Measurements from ENCODE around the gene HNF4A.

The HNF4A gene

GRCh38 chr20:44426879-44427790 lies 71.6 kb downstream of the HNF4A start:
- no peak for DNase-seq (ENCODE audit: low spot score)

GRCh38 chr20:44427804-44428173 lies 72.3 kb downstream of the HNF4A start:
- no peak for DNase-seq (ENCODE audit: low spot score)

GRCh38 chr20:44428174-44429016 lies 72.9 kb downstream of the HNF4A start:
- DNase-seq (ENCODE audit: low spot score), result no peak

- DNase-seq (ENCODE audit: low spot score), result no peak
Observed at GRCh38 chr20:44429017-44429339, 73.5 kb downstream of the HNF4A start.

DNA sequence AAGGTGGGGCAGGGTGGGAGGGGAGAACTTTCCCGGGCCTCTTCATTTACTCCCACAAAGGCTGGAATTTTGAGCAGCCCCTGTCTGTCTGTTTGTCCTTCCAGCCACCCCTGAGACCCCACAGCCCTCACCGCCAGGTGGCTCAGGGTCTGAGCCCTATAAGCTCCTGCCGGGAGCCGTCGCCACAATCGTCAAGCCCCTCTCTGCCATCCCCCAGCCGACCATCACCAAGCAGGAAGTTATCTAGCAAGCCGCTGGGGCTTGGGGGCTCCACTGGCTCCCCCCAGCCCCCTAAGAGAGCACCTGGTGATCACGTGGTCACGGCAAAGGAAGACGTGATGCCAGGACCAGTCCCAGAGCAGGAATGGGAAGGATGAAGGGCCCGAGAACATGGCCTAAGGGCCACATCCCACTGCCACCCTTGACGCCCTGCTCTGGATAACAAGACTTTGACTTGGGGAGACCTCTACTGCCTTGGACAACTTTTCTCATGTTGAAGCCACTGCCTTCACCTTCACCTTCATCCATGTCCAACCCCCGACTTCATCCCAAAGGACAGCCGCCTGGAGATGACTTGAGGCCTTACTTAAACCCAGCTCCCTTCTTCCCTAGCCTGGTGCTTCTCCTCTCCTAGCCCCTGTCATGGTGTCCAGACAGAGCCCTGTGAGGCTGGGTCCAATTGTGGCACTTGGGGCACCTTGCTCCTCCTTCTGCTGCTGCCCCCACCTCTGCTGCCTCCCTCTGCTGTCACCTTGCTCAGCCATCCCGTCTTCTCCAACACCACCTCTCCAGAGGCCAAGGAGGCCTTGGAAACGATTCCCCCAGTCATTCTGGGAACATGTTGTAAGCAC lies 74.1 kb downstream of the HNF4A start:
- DNase-seq (ENCODE audit: low spot score), result no peak

DNA sequence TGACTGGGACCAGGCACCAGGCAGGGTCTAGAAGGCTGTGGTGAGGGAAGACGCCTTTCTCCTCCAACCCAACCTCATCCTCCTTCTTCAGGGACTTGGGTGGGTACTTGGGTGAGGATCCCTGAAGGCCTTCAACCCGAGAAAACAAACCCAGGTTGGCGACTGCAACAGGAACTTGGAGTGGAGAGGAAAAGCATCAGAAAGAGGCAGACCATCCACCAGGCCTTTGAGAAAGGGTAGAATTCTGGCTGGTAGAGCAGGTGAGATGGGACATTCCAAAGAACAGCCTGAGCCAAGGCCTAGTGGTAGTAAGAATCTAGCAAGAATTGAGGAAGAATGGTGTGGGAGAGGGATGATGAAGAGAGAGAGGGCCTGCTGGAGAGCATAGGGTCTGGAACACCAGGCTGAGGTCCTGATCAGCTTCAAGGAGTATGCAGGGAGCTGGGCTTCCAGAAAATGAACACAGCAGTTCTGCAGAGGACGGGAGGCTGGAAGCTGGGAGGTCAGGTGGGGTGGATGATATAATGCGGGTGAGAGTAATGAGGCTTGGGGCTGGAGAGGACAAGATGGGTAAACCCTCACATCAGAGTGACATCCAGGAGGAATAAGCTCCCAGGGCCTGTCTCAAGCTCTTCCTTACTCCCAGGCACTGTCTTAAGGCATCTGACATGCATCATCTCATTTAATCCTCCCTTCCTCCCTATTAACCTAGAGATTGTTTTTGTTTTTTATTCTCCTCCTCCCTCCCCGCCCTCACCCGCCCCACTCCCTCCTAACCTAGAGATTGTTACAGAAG lies 75.0 kb downstream of the HNF4A start:
- DNase-seq (ENCODE audit: low spot score), result no peak

DNA sequence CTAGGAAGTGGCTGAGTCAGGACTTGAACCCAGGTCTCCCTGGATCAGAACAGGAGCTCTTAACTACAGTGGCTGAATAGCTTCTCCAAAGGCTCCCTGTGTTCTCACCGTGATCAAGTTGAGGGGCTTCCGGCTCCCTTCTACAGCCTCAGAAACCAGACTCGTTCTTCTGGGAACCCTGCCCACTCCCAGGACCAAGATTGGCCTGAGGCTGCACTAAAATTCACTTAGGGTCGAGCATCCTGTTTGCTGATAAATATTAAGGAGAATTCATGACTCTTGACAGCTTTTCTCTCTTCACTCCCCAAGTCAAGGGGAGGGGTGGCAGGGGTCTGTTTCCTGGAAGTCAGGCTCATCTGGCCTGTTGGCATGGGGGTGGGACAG lies 75.6 kb downstream of the HNF4A start:
- DNase-seq (ENCODE audit: low spot score), result no peak

DNA sequence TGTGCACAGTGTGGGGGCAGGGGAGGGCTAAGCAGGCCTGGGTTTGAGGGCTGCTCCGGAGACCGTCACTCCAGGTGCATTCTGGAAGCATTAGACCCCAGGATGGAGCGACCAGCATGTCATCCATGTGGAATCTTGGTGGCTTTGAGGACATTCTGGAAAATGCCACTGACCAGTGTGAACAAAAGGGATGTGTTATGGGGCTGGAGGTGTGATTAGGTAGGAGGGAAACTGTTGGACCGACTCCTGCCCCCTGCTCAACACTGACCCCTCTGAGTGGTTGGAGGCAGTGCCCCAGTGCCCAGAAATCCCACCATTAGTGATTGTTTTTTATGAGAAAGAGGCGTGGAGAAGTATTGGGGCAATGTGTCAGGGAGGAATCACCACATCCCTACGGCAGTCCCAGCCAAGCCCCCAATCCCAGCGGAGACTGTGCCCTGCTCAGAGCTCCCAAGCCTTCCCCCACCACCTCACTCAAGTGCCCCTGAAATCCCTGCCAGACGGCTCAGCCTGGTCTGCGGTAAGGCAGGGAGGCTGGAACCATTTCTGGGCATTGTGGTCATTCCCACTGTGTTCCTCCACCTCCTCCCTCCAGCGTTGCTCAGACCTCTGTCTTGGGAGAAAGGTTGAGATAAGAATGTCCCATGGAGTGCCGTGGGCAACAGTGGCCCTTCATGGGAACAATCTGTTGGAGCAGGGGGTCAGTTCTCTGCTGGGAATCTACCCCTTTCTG lies 76.2 kb downstream of the HNF4A start:
- no peak for DNase-seq (ENCODE audit: low spot score)

- DNase-seq (ENCODE audit: low spot score), result no peak
Observed at GRCh38 chr20:44432618-44433577, 77.4 kb downstream of the HNF4A start.

DNA sequence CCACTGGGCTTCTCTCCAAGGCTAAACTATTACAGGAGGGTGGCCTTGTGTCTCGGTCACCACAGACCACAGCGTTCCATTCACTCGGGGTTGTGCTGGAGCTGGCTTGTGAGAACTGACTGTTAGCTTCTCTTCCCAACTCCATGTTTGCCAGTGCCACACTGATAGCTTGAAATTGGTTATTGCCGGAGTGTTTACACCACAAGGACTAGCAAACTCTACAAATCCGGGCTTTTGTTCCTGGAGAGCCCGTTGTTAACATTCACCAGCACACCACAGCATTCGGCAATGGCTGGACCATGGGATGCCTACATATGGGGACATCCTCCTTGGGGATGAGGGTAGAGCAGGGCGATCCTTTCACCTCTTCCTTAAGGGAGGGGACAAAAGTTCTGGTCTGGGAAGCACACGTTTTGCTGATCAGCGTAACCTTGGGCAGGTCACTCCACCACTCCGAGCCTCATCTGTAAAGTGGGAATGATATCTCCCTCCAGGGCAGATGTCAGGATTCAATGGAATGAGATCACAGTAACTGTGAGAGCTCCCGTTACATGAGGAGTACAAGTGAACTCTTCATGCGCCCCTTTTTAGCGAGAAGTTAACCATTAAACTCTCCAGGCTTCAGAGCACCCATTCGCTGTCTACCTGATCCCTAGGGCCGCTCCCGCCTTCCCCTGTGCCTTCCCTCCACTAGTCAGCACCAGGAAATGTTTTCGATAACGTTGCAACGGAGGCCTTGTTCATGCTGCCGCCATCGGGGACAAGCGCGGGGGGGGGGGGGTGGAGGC lies 78.4 kb downstream of the HNF4A start:
- no peak for DNase-seq (ENCODE audit: low spot score)

- DNase-seq (ENCODE audit: low spot score), result no peak
Observed at GRCh38 chr20:44435630-44436335, 80.3 kb downstream of the HNF4A start.

DNA sequence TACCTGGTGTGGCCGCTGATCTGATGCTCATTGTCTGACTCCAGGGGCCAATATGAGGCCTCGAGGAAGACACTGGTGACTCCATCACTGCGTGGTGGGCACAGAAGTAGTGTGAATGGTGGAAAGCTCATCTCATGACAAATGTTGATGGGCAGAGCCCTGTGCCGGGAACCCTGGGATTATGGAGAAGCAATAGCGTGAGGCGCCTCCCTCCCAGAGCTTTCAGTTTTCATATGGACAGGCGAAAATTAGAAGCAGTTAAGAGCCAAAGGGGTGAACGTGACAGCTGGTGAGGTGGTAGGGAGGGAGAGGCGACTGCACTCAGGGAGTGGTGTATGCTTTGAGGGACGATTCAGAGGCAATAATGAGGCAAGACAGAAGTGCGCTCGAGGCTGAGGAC lies 80.9 kb downstream of the HNF4A start:
- DNase-seq (ENCODE audit: low spot score), result no peak

DNA sequence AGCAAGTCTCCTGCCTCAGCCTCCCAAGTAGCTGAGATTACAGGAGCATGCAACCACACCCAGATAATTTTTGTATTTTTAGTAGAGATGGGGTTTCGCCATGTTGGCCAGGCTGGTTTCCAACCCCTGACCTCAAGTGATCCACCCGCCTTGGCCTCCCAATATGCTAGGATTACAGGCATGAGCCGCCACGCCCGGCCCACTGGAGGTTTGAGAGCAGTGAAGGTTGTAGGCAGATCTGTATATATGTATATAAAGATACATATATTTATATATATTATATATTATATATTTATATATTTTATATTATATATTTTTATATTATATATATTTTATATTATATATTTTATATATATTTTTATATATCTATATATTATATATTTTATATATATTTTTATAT lies 82.0 kb downstream of the HNF4A start:
- no peak for DNase-seq (ENCODE audit: low spot score)

GRCh38 chr20:44438782-44439181 lies 83.3 kb downstream of the HNF4A start:
- no peak for DNase-seq (ENCODE audit: low spot score)

DNA sequence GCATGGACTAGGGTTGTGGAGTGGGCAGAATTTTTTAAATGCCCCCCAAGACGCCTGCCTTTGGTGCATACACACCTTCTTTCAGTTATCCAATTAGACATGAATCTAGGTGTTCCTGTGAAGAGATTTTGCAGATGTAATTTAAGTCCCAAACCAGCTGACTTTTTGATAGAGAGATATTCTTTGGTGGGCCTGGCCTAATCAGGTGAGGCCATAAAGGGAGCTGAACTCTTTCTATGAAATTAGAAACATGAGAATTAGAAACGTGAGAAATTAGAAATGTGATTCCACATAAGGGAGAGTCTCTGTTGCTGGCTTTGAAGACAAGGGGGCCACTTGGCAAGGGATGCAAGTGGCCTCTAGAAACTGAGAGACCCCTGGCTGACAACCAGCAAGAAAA lies 83.8 kb downstream of the HNF4A start:
- DNase-seq (ENCODE audit: low spot score), result no peak

DNA sequence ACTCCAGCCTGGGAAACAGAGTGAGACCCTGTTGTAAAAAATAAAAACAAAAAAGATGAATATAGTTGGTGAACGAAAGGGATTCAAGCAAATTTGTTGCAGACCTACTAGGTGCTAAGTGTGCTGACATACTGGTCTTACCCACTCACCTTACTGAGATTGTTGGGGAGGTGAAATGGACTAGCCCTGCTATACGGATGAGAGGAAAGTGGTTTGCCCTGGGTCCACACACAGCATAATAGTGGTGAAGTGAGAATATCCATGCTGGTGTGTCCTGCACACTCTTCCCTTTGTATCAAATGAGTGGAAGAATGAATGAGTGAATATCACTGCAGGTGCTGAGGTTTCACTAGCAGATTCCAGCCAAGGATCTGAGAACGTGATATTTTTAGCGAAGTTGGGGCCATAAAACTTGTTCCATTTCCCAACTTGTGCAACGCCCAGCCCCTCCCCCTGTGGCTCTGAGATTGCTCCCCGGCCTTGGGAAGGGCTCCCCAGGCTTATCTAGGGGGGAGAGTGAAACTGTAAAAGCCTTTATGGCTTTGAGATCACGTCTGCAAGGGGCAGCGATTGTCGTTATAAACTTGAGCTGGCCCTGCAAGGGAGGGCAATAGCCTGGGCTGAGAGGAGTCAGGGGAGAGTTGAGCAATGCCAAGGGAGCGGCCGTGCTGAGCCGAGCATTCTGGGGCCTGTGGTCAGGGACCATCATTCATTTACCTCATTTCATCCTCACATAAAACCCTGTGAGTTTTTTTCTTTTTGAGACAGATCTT lies 87.0 kb downstream of the HNF4A start:
- DNase-seq (ENCODE audit: low spot score), result no peak
